Inflammatory macrophage treated with lipopolysaccharide for 1 hour (primary cell): ENCODE results near the gene PALM2AKAP2.
"Not testable (repeated sequence)": the region's sequence is repeated elsewhere in the genome, so short reads cannot be mapped to it uniquely, and the experiment has no call there.

Experiments used
- DNase-seq, 2 donors: peaks; one replicate each; pipeline ENCODE4 v3.0.0-alpha.2; 2020 to 2022

Gene PALM2AKAP2

GRCh38 chr9:109811876-109812275, 31.9 kb downstream of the PALM2AKAP2 start:
- DNase-seq, result no peak

- DNase-seq, result no peak
Observed at GRCh38 chr9:109812331-109812730, 32.3 kb downstream of the PALM2AKAP2 start.

GRCh38 chr9:109812818-109813281, 32.9 kb downstream of the PALM2AKAP2 start:
- DNase-seq, result no peak

GRCh38 chr9:109813303-109813702, 33.3 kb downstream of the PALM2AKAP2 start:
- no peak for DNase-seq

- DNase-seq, result no peak
Observed at GRCh38 chr9:109813829-109814228, 33.8 kb downstream of the PALM2AKAP2 start.

GRCh38 chr9:109815366-109815947, 35.5 kb downstream of the PALM2AKAP2 start:
- DNase-seq, result no peak

- peak; percentile 37 to 74 for DNase-seq
Observed at GRCh38 chr9:109816490-109816889, 36.5 kb downstream of the PALM2AKAP2 start.

- DNase-seq, result no peak
Observed at GRCh38 chr9:109817146-109817845, 37.3 kb downstream of the PALM2AKAP2 start.

GRCh38 chr9:109817846-109818472, 38.0 kb downstream of the PALM2AKAP2 start:
- peak; percentile 62 to 90 for DNase-seq

- no peak for DNase-seq
Observed at GRCh38 chr9:109821711-109822110, 41.7 kb downstream of the PALM2AKAP2 start.

- DNase-seq, result not testable (repeated sequence)
Observed at GRCh38 chr9:109825383-109825782, 45.4 kb downstream of the PALM2AKAP2 start.

GRCh38 chr9:109826559-109826958, 46.6 kb downstream of the PALM2AKAP2 start:
- no peak for DNase-seq

- DNase-seq, result no peak
Observed at GRCh38 chr9:109828254-109828653, 48.3 kb downstream of the PALM2AKAP2 start.
